Tibial nerve (tissue), 4 donors: ENCODE measurements around the gene AGPS. TPM values are rescaled to one million over a fixed set of nuclear protein-coding genes. Genes with fewer than 3 reads are reported as not detected.

Experiments
- DNase-seq, 2 donors: peaks; one replicate each; pipeline ENCODE4 v3.0.0-alpha.2; 2019; ENCODE audit warnings: low spot score in 2 of 2
- H3K27ac ChIP-seq, 4 donors: fragments of 200-600 bp; sonication (generic) in 3 of 4; one replicate each; pipeline ENCODE4 v1.5.1; 2017 to 2019; ENCODE audit warnings: mild to moderate bottlenecking in 1 of 4
- H3K27me3 ChIP-seq, 2 donors: fragments of 200-600 bp; sonication (generic) in 1 of 2; one replicate each; pipeline versions ENCODE4 v1.5.1 to v1.6.0; 2017 to 2019
- H3K36me3 ChIP-seq, 3 donors: fragments of 200-600 bp; sonication (generic); one replicate each; pipeline ENCODE4 v1.5.1; 2018 to 2019
- H3K4me1 ChIP-seq, 4 donors: fragments of 200-600 bp; sonication (generic) in 3 of 4; one replicate each; pipeline ENCODE4 v1.5.1; 2017 to 2019
- H3K4me3 ChIP-seq, 4 donors: fragments of 200-600 bp; sonication (generic) in 3 of 4; one replicate each; pipeline ENCODE4 v1.5.1; 2017 to 2019; ENCODE audit warnings: mild to moderate bottlenecking in 1 of 4, moderate library complexity in 1 of 4
- H3K9me3 ChIP-seq, 4 donors: fragments of 200-600 bp; sonication (generic) in 3 of 4; one replicate each; pipeline ENCODE4 v1.5.1; 2017 to 2019
- EP300 ChIP-seq, 2 donors: sonication (generic); formaldehyde crosslinking; IDR thresholded peaks; one replicate each; pipeline ENCODE4 v1.6.1; 2017; ENCODE audit warnings: antibody characterized with exemption in 2 of 2, mild to moderate bottlenecking in 1 of 2
- POLR2A ChIP-seq, 2 donors: fragments of 450-650 bp; IDR thresholded peaks; one replicate each; pipeline ENCODE4 v1.6.1; 2017; ENCODE audit warnings: antibody characterized with exemption in 2 of 2, mild to moderate bottlenecking in 2 of 2, moderate library complexity in 2 of 2
- WGBS, 2 donors: methylation state at CpG; one replicate each; pipeline ENCODE4 v1.1.5; 2018; 5-methylcytosine and 5-hydroxymethylcytosine counted together
- total RNA-seq, 4 donors: library from RNA; depleted of rRNA; stranded (reverse); fragments of >200 nt; gene quantifications; one replicate each; pipeline ENCODE4 v1.1.0, GENCODE V29; 2016
- TF ChIP-seq, protein P1 (sequence below), 5 experiments: fragments of 200-600 bp in 3 of 5; fragments of 450-650 bp in 2 of 5; sonication (generic) in 3 of 5; IDR thresholded peaks; one replicate each; pipeline ENCODE4 v1.5.1; 2016 to 2019; ENCODE audit warnings: antibody characterized with exemption in 5 of 5, mild to moderate bottlenecking in 3 of 5, moderate library complexity in 2 of 5

The AGPS gene
- total RNA-seq, 4 donors from 2014 or later: 33.9 to 47.9 (median 40.1) TPM

DNA sequence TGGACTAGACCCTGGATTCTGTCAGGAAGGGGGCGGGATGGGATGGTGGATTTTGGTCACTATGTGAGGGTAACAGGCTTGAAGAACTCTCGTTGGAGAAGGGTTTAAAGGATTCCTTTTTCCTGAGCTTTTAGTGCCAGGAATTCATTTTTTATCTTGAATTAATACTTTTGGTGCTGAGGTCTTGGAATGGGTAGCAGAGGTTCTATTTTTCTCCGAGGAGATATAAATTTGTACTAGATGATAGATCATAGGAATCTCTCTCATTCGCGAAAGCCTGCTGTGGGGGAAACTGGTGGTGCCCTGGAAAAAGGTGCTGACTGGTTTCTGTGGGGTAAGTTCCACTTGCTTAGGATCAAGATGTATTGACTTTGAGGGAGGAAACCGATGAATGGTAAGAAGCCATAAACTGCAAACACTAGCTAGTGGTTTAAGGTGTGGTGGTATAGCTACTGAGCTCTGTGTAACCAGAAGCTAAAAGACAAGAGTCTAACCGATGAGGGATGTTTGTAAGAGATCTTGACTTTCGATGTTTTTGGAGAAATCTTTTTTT is 706 bp downstream of the AGPS start:
- DNase-seq: no peak
- H3K4me3 ChIP-seq: peak overlapping the region; percentile 60 to 88 (median 71)
- TF ChIP-seq POLR2A (IDR thresholded peaks at IDR 0.05): no peak
- TF ChIP-seq EP300 (IDR thresholded peaks at IDR 0.05): no peak
- TF ChIP-seq, protein P1, sequence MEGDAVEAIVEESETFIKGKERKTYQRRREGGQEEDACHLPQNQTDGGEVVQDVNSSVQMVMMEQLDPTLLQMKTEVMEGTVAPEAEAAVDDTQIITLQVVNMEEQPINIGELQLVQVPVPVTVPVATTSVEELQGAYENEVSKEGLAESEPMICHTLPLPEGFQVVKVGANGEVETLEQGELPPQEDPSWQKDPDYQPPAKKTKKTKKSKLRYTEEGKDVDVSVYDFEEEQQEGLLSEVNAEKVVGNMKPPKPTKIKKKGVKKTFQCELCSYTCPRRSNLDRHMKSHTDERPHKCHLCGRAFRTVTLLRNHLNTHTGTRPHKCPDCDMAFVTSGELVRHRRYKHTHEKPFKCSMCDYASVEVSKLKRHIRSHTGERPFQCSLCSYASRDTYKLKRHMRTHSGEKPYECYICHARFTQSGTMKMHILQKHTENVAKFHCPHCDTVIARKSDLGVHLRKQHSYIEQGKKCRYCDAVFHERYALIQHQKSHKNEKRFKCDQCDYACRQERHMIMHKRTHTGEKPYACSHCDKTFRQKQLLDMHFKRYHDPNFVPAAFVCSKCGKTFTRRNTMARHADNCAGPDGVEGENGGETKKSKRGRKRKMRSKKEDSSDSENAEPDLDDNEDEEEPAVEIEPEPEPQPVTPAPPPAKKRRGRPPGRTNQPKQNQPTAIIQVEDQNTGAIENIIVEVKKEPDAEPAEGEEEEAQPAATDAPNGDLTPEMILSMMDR (IDR thresholded peaks at IDR 0.05): no peak
- H3K9me3 ChIP-seq: no peaks in the 10 kb centered on the region
- H3K36me3 ChIP-seq: no peaks in the 10 kb centered on the region
- peaks cover 0 to 57% (median 8%) of the 10 kb centered on the region in 4 donors for H3K4me1 ChIP-seq
- WGBS, 2 donors: 14 to 17% methylated on average over 8 of the region's 8 CpGs
- peak overlapping the region; percentile 26 to 90 (median 80) for H3K27ac ChIP-seq
- H3K27me3 ChIP-seq: no peaks in the 10 kb centered on the region

- Histone ChIP-seq H3K27ac (no peak overlapping the region), H3K9me3 (no peaks in the 10 kb centered on the region), H3K4me1 (peaks cover 0 to 57% (median 8%) of the 10 kb centered on the region in 4 donors), H3K36me3 (no peaks in the 10 kb centered on the region), H3K27me3 (no peaks in the 10 kb centered on the region), H3K4me3 (peak overlapping the region in 3 of 4 donors; percentile 61 to 88 (median 81))
- TF ChIP-seq, protein P1 (IDR thresholded peaks at IDR 0.05): no peak
- TF ChIP-seq POLR2A (IDR thresholded peaks at IDR 0.05) (no peak), EP300 (IDR thresholded peaks at IDR 0.05) (no peak)
- DNase-seq: no peak
- WGBS, 2 donors: 77 to 80% methylated on average over 8 of the region's 8 CpGs
Measured at GRCh38 chr2:177393824-177394593, 1.4 kb downstream of the AGPS start.

- WGBS, 2 donors: 77 to 78% methylated on average over 3 of the region's 3 CpGs
- H3K4me1 ChIP-seq: peaks cover 0 to 57% (median 8%) of the 10 kb centered on the region in 4 donors
- H3K27ac ChIP-seq: no peak overlapping the region
- TF ChIP-seq POLR2A (IDR thresholded peaks at IDR 0.05): no peak
- TF ChIP-seq, protein P1 (IDR thresholded peaks at IDR 0.05): no peak
- no peak for TF ChIP-seq EP300 (IDR thresholded peaks at IDR 0.05)
- no peaks in the 10 kb centered on the region for H3K36me3 ChIP-seq
- no peaks in the 10 kb centered on the region for H3K9me3 ChIP-seq
- no peak overlapping the region for H3K4me3 ChIP-seq
- H3K27me3 ChIP-seq: no peaks in the 10 kb centered on the region
- no peak for DNase-seq
Measured at GRCh38 chr2:177394594-177394973, 2.0 kb downstream of the AGPS start.

DNA sequence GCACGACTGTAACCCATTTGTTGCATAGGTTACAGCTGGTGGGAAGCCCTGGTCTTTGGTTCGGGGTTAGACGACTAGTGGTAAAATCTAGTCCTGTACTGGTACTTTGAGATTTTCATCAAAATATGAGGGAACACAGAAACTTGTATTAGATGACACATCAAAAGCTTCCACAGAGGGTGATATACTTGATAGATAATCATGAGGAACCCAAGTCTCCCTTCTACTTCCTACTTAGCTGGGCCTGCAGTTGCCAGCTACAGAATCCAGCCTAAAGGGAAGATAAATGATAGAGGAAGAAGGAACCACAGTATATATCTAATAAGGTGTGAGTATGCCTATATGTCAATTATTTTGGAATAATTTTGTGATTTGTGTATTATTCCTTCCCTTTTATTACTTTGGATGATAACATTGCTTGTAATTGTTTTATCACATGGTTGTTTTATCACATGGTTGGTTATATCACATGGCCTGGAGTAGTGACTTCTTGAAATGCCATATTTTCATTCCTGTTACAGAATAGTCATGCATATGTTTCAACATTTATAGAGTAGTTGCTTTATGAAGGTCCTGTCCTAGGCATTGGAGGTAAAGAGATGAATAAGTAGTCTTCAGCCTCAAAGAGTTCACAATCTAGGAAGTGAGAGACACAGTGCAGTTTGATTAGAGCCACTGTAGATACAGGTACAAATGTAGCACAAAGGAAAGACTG is 2.9 kb downstream of the AGPS start:
- Histone ChIP-seq H3K36me3 (no peaks in the 10 kb centered on the region), H3K27me3 (no peaks in the 10 kb centered on the region), H3K9me3 (no peaks in the 10 kb centered on the region), H3K27ac (peak overlapping the region in 1 of 4 donors; percentile 77), H3K4me3 (no peak overlapping the region), H3K4me1 (peaks cover 0 to 57% (median 8%) of the 10 kb centered on the region in 4 donors)
- TF ChIP-seq, protein P1 (IDR thresholded peaks at IDR 0.05): no peak
- TF ChIP-seq POLR2A (IDR thresholded peaks at IDR 0.05): no peak
- DNase-seq: no peak
- WGBS, 2 donors: 87 to 95% methylated on average over 3 of the region's 3 CpGs
